Measurements from ENCODE around the gene CFAP70.
"Not testable (repeated sequence)": the region's sequence is repeated elsewhere in the genome, so short reads cannot be mapped to it uniquely, and the experiment has no call there.

Gene CFAP70

GRCh38 chr10:73339436-73339835 is 19.2 kb downstream of the CFAP70 start:
- DNase-seq (ENCODE audit: low read depth): no peak

- no peak for DNase-seq (ENCODE audit: low read depth)
Measured at GRCh38 chr10:73338801-73339368, 19.8 kb downstream of the CFAP70 start.

GRCh38 chr10:73333202-73333601 is 25.5 kb downstream of the CFAP70 start:
- DNase-seq (ENCODE audit: low read depth): no peak

- DNase-seq (ENCODE audit: low read depth): no peak
Measured at GRCh38 chr10:73332379-73332778, 26.3 kb downstream of the CFAP70 start.

GRCh38 chr10:73328523-73328922 is 30.1 kb downstream of the CFAP70 start:
- not testable (repeated sequence) for DNase-seq (ENCODE audit: low read depth)

GRCh38 chr10:73325290-73325689 is 33.4 kb downstream of the CFAP70 start:
- DNase-seq (ENCODE audit: low read depth): not testable (repeated sequence)

GRCh38 chr10:73323582-73323981 is 35.1 kb downstream of the CFAP70 start:
- DNase-seq (ENCODE audit: low read depth): not testable (repeated sequence)

- no peak for DNase-seq (ENCODE audit: low read depth)
Measured at GRCh38 chr10:73310475-73310874, 48.2 kb downstream of the CFAP70 start.

GRCh38 chr10:73307203-73307800 is 51.4 kb downstream of the CFAP70 start:
- DNase-seq (ENCODE audit: low read depth): no peak

GRCh38 chr10:73306171-73306708 is 52.4 kb downstream of the CFAP70 start:
- DNase-seq (ENCODE audit: low read depth): no peak

- no peak for DNase-seq (ENCODE audit: low read depth)
Measured at GRCh38 chr10:73296946-73297345, 61.7 kb downstream of the CFAP70 start.

- DNase-seq (ENCODE audit: low read depth): no peak
Measured at GRCh38 chr10:73293461-73293860, 65.2 kb downstream of the CFAP70 start.

GRCh38 chr10:73289958-73290357 is 68.7 kb downstream of the CFAP70 start:
- no peak for DNase-seq (ENCODE audit: low read depth)

GRCh38 chr10:73287441-73287840 is 71.2 kb downstream of the CFAP70 start:
- DNase-seq (ENCODE audit: low read depth): no peak

- no peak for DNase-seq (ENCODE audit: low read depth)
Measured at GRCh38 chr10:73281097-73281496, 77.6 kb downstream of the CFAP70 start.

- no peak for DNase-seq (ENCODE audit: low read depth)
Measured at GRCh38 chr10:73264423-73264822, 94.2 kb downstream of the CFAP70 start.

- DNase-seq (ENCODE audit: low read depth): no peak
Measured at GRCh38 chr10:73263693-73264347, 94.8 kb downstream of the CFAP70 start.

- DNase-seq (ENCODE audit: low read depth): no peak
Measured at GRCh38 chr10:73262880-73263555, 95.6 kb downstream of the CFAP70 start.

GRCh38 chr10:73262105-73262730 is 96.4 kb downstream of the CFAP70 start:
- no peak for DNase-seq (ENCODE audit: low read depth)

GRCh38 chr10:73261362-73261995 is 97.2 kb downstream of the CFAP70 start:
- no peak for DNase-seq (ENCODE audit: low read depth)

GRCh38 chr10:73258612-73259011 is 100.1 kb downstream of the CFAP70 start:
- not testable (repeated sequence) for DNase-seq (ENCODE audit: low read depth)

- no peak for DNase-seq (ENCODE audit: low read depth)
Measured at GRCh38 chr10:73253225-73253555, 105.5 kb downstream of the CFAP70 start.

Data from stimulated activated CD8-positive, alpha-beta memory T cell treated with anti-CD3 and anti-CD28 coated beads, Interleukin-15, amount 100 ng/mL, for 1 hour (primary cell).